NCI-H2171 treated with DMSO at 0.1 percent for 48 hours (cell line): Measurements from ENCODE around the gene ADORA2A.
A peak's percentile ranks its signal among the peaks of the same experiment; 100 is the strongest.

ENCODE experiments used
- DNase-seq: peaks from one replicate; lab custom pipeline; 2025; lab: John Stamatoyannopoulos, UW

Gene ADORA2A

GRCh38 chr22:24427500-24428164, at the start of gene ADORA2A:
ADORA2A (plus strand) TSS chr22:24427599; CDS start chr22:24433405, 5,806 bp downstream.
- DNase-seq = no peak

GRCh38 chr22:24379536-24379935, 47.9 kb upstream of the ADORA2A start:
- peak; percentile 6 for DNase-seq

GRCh38 chr22:24380220-24380904, 47.0 kb upstream of the ADORA2A start:
- peak; percentile 97 for DNase-seq

GRCh38 chr22:24380905-24381230, 46.5 kb upstream of the ADORA2A start:
- DNase-seq = no peak

- no peak for DNase-seq
Observed at GRCh38 chr22:24383061-24383460, 44.3 kb upstream of the ADORA2A start.

GRCh38 chr22:24384131-24384530, 43.3 kb upstream of the ADORA2A start:
- DNase-seq = no peak

- no peak for DNase-seq
Observed at GRCh38 chr22:24386937-24387471, 40.4 kb upstream of the ADORA2A start.

GRCh38 chr22:24389680-24390079, 37.7 kb upstream of the ADORA2A start:
- no peak for DNase-seq

- DNase-seq = no peak
Observed at GRCh38 chr22:24390156-24390555, 37.2 kb upstream of the ADORA2A start.

- peak; percentile 78 for DNase-seq
Observed at GRCh38 chr22:24390576-24390975, 36.8 kb upstream of the ADORA2A start.

GRCh38 chr22:24391836-24392217, 35.6 kb upstream of the ADORA2A start:
- no peak for DNase-seq

GRCh38 chr22:24392218-24392931, 35.0 kb upstream of the ADORA2A start:
- no peak for DNase-seq

- no peak for DNase-seq
Observed at GRCh38 chr22:24393012-24393559, 34.3 kb upstream of the ADORA2A start.

GRCh38 chr22:24393848-24394247, 33.6 kb upstream of the ADORA2A start:
- no peak for DNase-seq

GRCh38 chr22:24394254-24394653, 33.1 kb upstream of the ADORA2A start:
- DNase-seq = no peak

- DNase-seq = no peak
Observed at GRCh38 chr22:24398409-24398808, 29.0 kb upstream of the ADORA2A start.

- no peak for DNase-seq
Observed at GRCh38 chr22:24400034-24400725, 27.2 kb upstream of the ADORA2A start.

- DNase-seq = no peak
Observed at GRCh38 chr22:24400726-24401596, 26.4 kb upstream of the ADORA2A start.

GRCh38 chr22:24401931-24402367, 25.4 kb upstream of the ADORA2A start:
- DNase-seq = no peak

- no peak for DNase-seq
Observed at GRCh38 chr22:24402460-24403192, 24.8 kb upstream of the ADORA2A start.
